ENCODE data around the gene PLPP1. TPM values are rescaled to one million over a fixed set of nuclear protein-coding genes. Genes with fewer than 3 reads are reported as not detected.
A peak's percentile ranks its signal among the peaks of the same experiment; 100 is the strongest.

Gene PLPP1
- total and polyA plus RNA-seq, 2 of the 13 experiments (the other 11 are each of a cell fraction or from before 2014, with no cell fraction given): 7.3 to 12.1 TPM

DNA sequence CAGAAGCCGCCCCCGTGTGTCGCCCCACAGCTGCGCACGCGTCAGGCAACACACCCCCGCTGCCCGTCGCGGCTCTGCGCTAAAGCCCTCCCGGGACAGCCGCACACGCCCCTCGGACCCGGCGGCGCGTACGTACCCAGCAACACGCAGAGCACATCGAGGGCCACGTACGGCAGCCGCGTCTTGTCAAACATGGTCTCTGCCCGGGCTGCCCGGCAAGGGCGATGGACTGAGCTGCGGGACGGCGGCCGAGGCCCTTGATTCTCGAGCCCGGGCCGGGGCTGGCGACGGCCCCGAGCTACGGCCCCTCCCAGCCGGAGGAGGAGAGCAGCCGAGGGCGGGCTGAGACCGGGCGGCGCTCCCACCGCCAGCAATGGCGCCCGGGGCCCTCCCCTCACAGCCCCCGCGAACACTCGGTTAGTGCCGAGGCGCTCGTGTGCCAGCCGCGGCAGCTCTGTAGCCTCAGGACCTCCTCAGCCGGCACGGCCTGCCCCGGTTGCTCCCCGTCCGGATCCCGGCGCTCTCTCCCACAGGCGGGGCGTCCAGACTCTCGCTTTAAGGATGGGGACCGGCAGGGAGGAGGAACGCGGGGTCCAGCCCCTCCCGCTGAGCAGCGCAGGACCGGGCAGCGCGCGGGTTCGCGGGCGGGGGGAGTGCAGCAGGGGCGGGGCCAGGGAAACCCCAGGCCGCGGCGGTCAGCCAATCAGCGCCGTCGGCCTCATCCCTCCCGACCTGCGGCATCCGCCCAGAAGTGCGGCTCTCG is at the start of gene PLPP1 (continued):
- no peak; the same call in 1 of the 2 replicates for TF ChIP-seq ZNF362 (CRISPR knock-in tag; IDR thresholded peaks at IDR 0.05; ENCODE audit: borderline replicate concordance)
- TF ChIP-seq SYNCRIP (IDR thresholded peaks at IDR 0.05; ENCODE audit: insufficient read depth, low read depth, low read length): no peak
- TF ChIP-seq TEF (CRISPR knock-in tag; IDR thresholded peaks at IDR 0.05): no peak
- TF ChIP-seq, protein P1, sequence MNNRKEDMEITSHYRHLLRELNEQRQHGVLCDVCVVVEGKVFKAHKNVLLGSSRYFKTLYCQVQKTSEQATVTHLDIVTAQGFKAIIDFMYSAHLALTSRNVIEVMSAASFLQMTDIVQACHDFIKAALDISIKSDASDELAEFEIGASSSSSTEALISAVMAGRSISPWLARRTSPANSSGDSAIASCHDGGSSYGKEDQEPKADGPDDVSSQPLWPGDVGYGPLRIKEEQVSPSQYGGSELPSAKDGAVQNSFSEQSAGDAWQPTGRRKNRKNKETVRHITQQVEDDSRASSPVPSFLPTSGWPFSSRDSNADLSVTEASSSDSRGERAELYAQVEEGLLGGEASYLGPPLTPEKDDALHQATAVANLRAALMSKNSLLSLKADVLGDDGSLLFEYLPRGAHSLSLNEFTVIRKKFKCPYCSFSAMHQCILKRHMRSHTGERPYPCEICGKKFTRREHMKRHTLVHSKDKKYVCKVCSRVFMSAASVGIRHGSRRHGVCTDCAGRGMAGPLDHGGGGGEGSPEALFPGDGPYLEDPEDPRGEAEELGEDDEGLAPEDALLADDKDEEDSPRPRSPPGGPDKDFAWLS (CRISPR knock-in tag; IDR thresholded peaks at IDR 0.05; ENCODE audit: borderline replicate concordance): no peak
- TF ChIP-seq RFX5 (IDR thresholded peaks at IDR 0.05; ENCODE audit: low read depth, low read length): no peak
- no peak for TF ChIP-seq NR2F1 (CRISPR knock-in tag; IDR thresholded peaks at IDR 0.05)
- TF ChIP-seq, protein P2, sequence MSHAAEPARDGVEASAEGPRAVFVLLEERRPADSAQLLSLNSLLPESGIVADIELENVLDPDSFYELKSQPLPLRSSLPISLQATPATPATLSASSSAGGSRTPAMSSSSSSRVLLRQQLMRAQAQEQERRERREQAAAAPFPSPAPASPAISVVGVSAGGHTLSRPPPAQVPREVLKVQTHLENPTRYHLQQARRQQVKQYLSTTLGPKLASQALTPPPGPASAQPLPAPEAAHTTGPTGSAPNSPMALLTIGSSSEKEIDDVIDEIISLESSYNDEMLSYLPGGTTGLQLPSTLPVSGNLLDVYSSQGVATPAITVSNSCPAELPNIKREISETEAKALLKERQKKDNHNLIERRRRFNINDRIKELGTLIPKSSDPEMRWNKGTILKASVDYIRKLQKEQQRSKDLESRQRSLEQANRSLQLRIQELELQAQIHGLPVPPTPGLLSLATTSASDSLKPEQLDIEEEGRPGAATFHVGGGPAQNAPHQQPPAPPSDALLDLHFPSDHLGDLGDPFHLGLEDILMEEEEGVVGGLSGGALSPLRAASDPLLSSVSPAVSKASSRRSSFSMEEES (CRISPR knock-in tag; IDR thresholded peaks at IDR 0.05): no peak
- peak; percentile 71 for TF ChIP-seq ZNF451 (CRISPR knock-in tag; IDR thresholded peaks at IDR 0.05)
- no peak for TF ChIP-seq TCF7 (IDR thresholded peaks at IDR 0.05; ENCODE audit: low read depth)
- no peak for TF ChIP-seq SRF (IDR thresholded peaks at IDR 0.05; ENCODE audit: low read depth, low read length)
- TF ChIP-seq ZNF7 (CRISPR knock-in tag; IDR thresholded peaks at IDR 0.05): no peak
- no peak for TF ChIP-seq ZNF180 (CRISPR knock-in tag; IDR thresholded peaks at IDR 0.05; ENCODE audit: borderline replicate concordance, low read depth)
- TF ChIP-seq ZSCAN12 (CRISPR knock-in tag; IDR thresholded peaks at IDR 0.05): no peak
- TF ChIP-seq ZNF430 (CRISPR knock-in tag; IDR thresholded peaks at IDR 0.05): peak; percentile 75
- no peak for TF ChIP-seq ZNF614 (CRISPR knock-in tag; IDR thresholded peaks at IDR 0.05; ENCODE audit: borderline replicate concordance)
- TF ChIP-seq PHF21A (CRISPR knock-in tag; IDR thresholded peaks at IDR 0.05): peak; percentile 12; the same call in 1 of the 2 replicates
- TF ChIP-seq ARNT (IDR thresholded peaks at IDR 0.05): no peak
- no peak for TF ChIP-seq MBD4 (IDR thresholded peaks at IDR 0.05; ENCODE audit: borderline replicate concordance, low read length)
- TF ChIP-seq HDAC1 (CRISPR knock-in tag; IDR thresholded peaks at IDR 0.05): peak; percentile 68; the same call in 1 of the 2 replicates
- TF ChIP-seq ZNF333 (CRISPR knock-in tag; IDR thresholded peaks at IDR 0.05; ENCODE audit: borderline replicate concordance): peak; percentile 17; the same call in 1 of the 2 replicates
- no peak for TF ChIP-seq ATRX (CRISPR knock-in tag; IDR thresholded peaks at IDR 0.05; ENCODE audit: borderline replicate concordance)
- 0 out of 2 replicates have a peak, but pooled peaks have one; percentile 76 for TF ChIP-seq ZFP82 (CRISPR knock-in tag; IDR thresholded peaks at IDR 0.05; ENCODE audit: borderline replicate concordance)
- TF ChIP-seq SIN3B (IDR thresholded peaks at IDR 0.05; ENCODE audit: low read length): no peak
- peak; percentile 91 for TF ChIP-seq RBFOX2 (IDR thresholded peaks at IDR 0.05; ENCODE audit: low read depth, low read length)
- TF ChIP-seq SMARCE1 (IDR thresholded peaks at IDR 0.05; ENCODE audit: borderline replicate concordance): no peak
- no peak for TF ChIP-seq FLYWCH1 (CRISPR knock-in tag; IDR thresholded peaks at IDR 0.05)
- peak; percentile 60 for TF ChIP-seq ZBTB7A (CRISPR knock-in tag; IDR thresholded peaks at IDR 0.05)

Data from HepG2 (cell line).